Thoracic aorta (tissue), 2 donors: ENCODE results near the gene FFAR3. TPM values are rescaled to one million over a fixed set of nuclear protein-coding genes. Genes with fewer than 3 reads are reported as not detected.

Experiments used
- ATAC-seq: fragments of 150-250 bp; one replicate; pipeline ENCODE4 v1.8.0; 2017; ENCODE audit warnings: low read depth; ENCODE audit not compliant: insufficient number of reproducible peaks, low FRiP score
- DNase-seq: peaks from one replicate; pipeline ENCODE4 v3.0.0-alpha.2; 2020; ENCODE audit warnings: low spot score
- H3K27ac ChIP-seq, 2 donors: fragments of 200-600 bp; sonication (generic); 1 replicate in 1 of 2; 2 replicates in 1 of 2; pipeline ENCODE4 v1.5.1; 2016; ENCODE audit warnings: mild to moderate bottlenecking in 2 of 2, moderate library complexity in 2 of 2
- H3K27me3 ChIP-seq: fragments of 200-600 bp; sonication (generic); replicated peaks from 2 replicates; pipeline ENCODE4 v1.6.0; 2016; ENCODE audit warnings: mild to moderate bottlenecking; ENCODE audit not compliant: insufficient read depth
- H3K36me3 ChIP-seq: fragments of 200-600 bp; sonication (generic); one replicate; pipeline ENCODE4 v1.5.1; 2016
- H3K4me1 ChIP-seq, 2 donors: fragments of 200-600 bp; sonication (generic); 1 replicate in 1 of 2; 2 replicates in 1 of 2; pipeline versions ENCODE4 v1.5.1 to v1.6.0; 2016; ENCODE audit warnings: low read depth in 2 of 2, mild to moderate bottlenecking in 1 of 2; ENCODE audit not compliant: control insufficient read depth in 1 of 2
- H3K4me3 ChIP-seq: fragments of 200-600 bp; sonication (generic); 2 replicates; pipeline ENCODE4 v1.5.1; 2016; ENCODE audit warnings: mild to moderate bottlenecking
- H3K9me3 ChIP-seq: fragments of 200-600 bp; sonication (generic); 2 replicates; pipeline ENCODE4 v1.5.1; 2016
- CTCF ChIP-seq: fragments of 200-600 bp; sonication (generic); IDR thresholded peaks from one replicate; pipeline ENCODE4 v1.5.1; 2019; ENCODE audit warnings: antibody characterized with exemption
- total RNA-seq, 2 donors: library from RNA; depleted of rRNA; stranded (reverse); fragments of >200 nt; gene quantifications; one replicate each; pipeline versions ENCODE4 v1.1.0 to v1.2.3, GENCODE V29; 2016

Gene FFAR3
- total RNA-seq, 2 donors from 2014 or later: not detected

- H3K36me3 ChIP-seq: no peaks in the 10 kb centered on the region
- H3K4me3 ChIP-seq: no peak overlapping the region
- no peak overlapping the region for H3K27ac ChIP-seq
- H3K9me3 ChIP-seq: no peaks in the 10 kb centered on the region
- ATAC-seq (no peak), DNase-seq (no peak)
- H3K4me1 ChIP-seq: no peaks in the 10 kb centered on the region
- no peaks in the 10 kb centered on the region for H3K27me3 ChIP-seq
- TF ChIP-seq CTCF: no peak
These were observed 46.2 kb upstream of the FFAR3 start for GRCh38 chr19:35311901-35312665.

GRCh38 chr19:35313587-35313986, 44.7 kb upstream of the FFAR3 start:
- H3K4me3 ChIP-seq: no peak overlapping the region

GRCh38 chr19:35314031-35314430, 44.2 kb upstream of the FFAR3 start:
- TF ChIP-seq CTCF: no peak
- Histone ChIP-seq H3K4me1 (no peaks in the 10 kb centered on the region), H3K27me3 (no peaks in the 10 kb centered on the region), H3K4me3 (no peak overlapping the region), H3K27ac (no peak overlapping the region), H3K36me3 (no peaks in the 10 kb centered on the region), H3K9me3 (no peaks in the 10 kb centered on the region)
- DNase-seq (no peak), ATAC-seq (no peak)

More at GRCh38 chr19:35313587-35313986, 44.7 kb upstream of the FFAR3 start:
- Histone ChIP-seq H3K27me3 (no peaks in the 10 kb centered on the region), H3K36me3 (no peaks in the 10 kb centered on the region), H3K4me1 (no peaks in the 10 kb centered on the region), H3K27ac (no peak overlapping the region), H3K9me3 (no peaks in the 10 kb centered on the region)
- ATAC-seq (no peak), DNase-seq (no peak)
- TF ChIP-seq CTCF: no peak

GRCh38 chr19:35314858-35315470, 43.3 kb upstream of the FFAR3 start:
- Histone ChIP-seq H3K27ac (no peak overlapping the region), H3K27me3 (no peaks in the 10 kb centered on the region), H3K4me1 (no peaks in the 10 kb centered on the region), H3K36me3 (no peaks in the 10 kb centered on the region), H3K4me3 (no peak overlapping the region), H3K9me3 (no peaks in the 10 kb centered on the region)
- ATAC-seq: no peak
- TF ChIP-seq CTCF: no peak
- no peak for DNase-seq

- no peaks in the 10 kb centered on the region for H3K36me3 ChIP-seq
- H3K4me1 ChIP-seq: no peaks in the 10 kb centered on the region
- no peaks in the 10 kb centered on the region for H3K9me3 ChIP-seq
- ATAC-seq (no peak), DNase-seq (no peak)
- H3K27ac ChIP-seq: no peak overlapping the region
- TF ChIP-seq CTCF: no peak
- no peaks in the 10 kb centered on the region for H3K27me3 ChIP-seq
- H3K4me3 ChIP-seq: no peak overlapping the region
These were observed 42.4 kb upstream of the FFAR3 start for GRCh38 chr19:35315883-35316282.
